Measurements from ENCODE around the gene KRT16.
A peak's percentile ranks its signal among the peaks of the same experiment; 100 is the strongest.
"Not testable (repeated sequence)": the region's sequence is repeated elsewhere in the genome, so short reads cannot be mapped to it uniquely, and the experiment has no call there.

Gene KRT16

DNA sequence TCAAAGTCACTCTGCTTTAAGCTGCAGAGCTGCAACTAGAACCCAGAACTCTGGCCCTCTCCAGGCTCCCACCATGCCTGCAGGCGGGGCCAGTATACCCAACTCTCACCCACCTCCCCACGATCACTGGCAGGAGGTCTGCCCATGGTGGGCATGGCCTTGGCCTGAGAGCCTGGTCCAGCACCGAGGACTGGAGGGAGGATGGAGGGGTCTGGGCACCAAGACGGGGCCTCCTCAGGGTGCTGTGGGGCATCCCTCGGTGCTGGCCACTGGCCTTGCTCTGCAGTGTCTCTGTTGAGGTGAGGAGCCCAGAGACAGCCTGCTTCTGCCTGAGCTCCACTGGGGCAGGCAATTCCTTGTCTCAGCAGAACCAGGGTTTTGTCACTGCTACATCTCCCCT lies 1.5 kb upstream of the KRT16 start:
- TF ChIP-seq, protein P1, sequence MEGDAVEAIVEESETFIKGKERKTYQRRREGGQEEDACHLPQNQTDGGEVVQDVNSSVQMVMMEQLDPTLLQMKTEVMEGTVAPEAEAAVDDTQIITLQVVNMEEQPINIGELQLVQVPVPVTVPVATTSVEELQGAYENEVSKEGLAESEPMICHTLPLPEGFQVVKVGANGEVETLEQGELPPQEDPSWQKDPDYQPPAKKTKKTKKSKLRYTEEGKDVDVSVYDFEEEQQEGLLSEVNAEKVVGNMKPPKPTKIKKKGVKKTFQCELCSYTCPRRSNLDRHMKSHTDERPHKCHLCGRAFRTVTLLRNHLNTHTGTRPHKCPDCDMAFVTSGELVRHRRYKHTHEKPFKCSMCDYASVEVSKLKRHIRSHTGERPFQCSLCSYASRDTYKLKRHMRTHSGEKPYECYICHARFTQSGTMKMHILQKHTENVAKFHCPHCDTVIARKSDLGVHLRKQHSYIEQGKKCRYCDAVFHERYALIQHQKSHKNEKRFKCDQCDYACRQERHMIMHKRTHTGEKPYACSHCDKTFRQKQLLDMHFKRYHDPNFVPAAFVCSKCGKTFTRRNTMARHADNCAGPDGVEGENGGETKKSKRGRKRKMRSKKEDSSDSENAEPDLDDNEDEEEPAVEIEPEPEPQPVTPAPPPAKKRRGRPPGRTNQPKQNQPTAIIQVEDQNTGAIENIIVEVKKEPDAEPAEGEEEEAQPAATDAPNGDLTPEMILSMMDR (IDR thresholded peaks at IDR 0.05; ENCODE audit: low read depth, low read length, missing control alignments), result no peak
- no peak overlapping the region for H3K27ac ChIP-seq
- no peak overlapping the region for H3K4me3 ChIP-seq (ENCODE audit: low read depth, low read length)

DNA sequence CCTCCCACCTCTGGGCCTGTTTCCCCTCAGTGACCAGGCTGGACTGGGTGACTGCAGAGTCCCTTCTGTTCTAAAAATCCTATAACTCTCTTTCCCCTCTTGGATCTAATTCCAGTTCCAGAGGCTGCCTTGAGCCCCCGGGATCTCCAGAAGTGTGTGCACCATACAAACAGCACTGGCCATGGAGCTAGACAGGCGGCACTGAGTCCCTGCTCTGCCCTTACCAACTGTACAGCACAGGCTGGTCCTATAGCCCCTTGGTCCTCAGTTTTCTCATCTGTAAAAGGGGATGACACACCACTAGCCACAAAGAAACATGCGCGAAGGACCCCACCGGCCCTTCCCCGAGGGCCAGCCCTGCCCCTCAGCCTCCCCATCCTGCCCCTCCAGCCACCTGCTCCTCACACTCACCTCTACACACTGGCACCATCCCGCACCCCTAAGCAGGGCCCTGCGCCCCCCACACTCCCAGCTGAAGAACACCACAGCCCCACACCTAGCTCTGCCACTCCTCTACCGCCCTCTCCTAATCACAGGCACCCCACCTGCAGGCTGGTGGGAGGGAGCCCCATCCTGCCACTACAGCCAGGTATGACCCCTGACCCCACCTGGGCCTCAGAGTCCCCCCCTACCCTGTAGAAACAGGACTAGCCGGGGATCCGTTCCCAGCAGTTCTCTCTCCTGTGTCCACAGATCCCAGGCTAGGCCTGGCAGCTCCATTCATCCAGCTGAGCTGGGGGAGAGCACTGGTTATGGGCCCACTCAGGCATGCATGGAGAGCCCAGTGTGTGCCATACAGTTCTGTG lies 913 bp upstream of the KRT16 start:
- no peak overlapping the region for H3K27ac ChIP-seq
- TF ChIP-seq, protein P1 (IDR thresholded peaks at IDR 0.05; ENCODE audit: low read depth, low read length, missing control alignments), result no peak
- in situ Hi-C loops (cut with HindIII; ENCODE audit: low pct_ligation_motif_present, low sequenced_read_pairs), result no loop called here
- no peaks in the 10 kb centered on the region for H3K27me3 ChIP-seq (replicated peaks)
- DNase-seq, result no peak
- no peaks in the 10 kb centered on the region for H3K36me3 ChIP-seq (replicated peaks)
- no peak overlapping the region for H3K4me3 ChIP-seq (ENCODE audit: low read depth, low read length)

More for the DNA sequence above, 1.5 kb upstream of the KRT16 start:
- no peaks in the 10 kb centered on the region for H3K36me3 ChIP-seq (replicated peaks)
- in situ Hi-C loops (cut with HindIII; ENCODE audit: low pct_ligation_motif_present, low sequenced_read_pairs), result no loop called here
- H3K27me3 ChIP-seq (replicated peaks), result no peaks in the 10 kb centered on the region
- no peak for DNase-seq

DNA sequence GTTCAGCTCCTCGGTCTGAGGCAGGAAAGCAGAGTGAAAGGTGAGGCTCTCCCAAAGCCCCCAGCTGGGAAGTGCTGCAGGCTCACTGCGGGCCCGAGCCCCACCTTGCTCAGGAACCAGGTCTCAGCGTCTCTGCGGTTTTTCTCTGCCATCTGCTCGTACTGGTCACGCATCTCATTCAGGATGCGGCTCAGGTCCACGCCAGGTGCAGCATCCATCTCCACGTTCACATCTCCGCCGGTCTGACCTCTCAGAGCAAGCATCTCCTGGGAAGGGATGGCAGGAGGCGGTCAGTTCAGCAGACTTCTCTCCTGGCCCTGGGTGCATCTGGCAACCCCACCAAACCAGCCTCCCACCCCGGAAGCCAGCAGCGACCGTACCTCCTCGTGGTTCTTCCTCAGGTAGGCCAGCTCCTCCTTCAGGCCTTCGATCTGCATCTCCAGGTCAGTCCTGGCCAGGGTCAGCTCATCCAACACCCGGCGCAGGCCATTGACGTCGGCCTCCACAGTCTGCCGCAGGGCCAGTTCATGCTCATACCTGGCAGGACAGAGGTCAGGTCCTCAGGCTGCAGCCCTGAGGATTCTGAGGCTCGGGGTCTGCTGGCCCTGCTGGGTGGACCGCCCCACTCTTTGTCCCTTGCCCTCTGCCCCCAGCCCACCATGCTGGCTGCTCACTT lies 1.5 kb downstream of the KRT16 start:
- no peaks in the 10 kb centered on the region for H3K27me3 ChIP-seq (replicated peaks)
- H3K4me3 ChIP-seq (ENCODE audit: low read depth, low read length), result no peak overlapping the region
- DNase-seq, result no peak
- TF ChIP-seq, protein P1 (IDR thresholded peaks at IDR 0.05; ENCODE audit: low read depth, low read length, missing control alignments), result no peak
- H3K27ac ChIP-seq, result no peak overlapping the region
- in situ Hi-C loops (cut with HindIII; ENCODE audit: low pct_ligation_motif_present, low sequenced_read_pairs), result no loop called here
- no peaks in the 10 kb centered on the region for H3K36me3 ChIP-seq (replicated peaks)

DNA sequence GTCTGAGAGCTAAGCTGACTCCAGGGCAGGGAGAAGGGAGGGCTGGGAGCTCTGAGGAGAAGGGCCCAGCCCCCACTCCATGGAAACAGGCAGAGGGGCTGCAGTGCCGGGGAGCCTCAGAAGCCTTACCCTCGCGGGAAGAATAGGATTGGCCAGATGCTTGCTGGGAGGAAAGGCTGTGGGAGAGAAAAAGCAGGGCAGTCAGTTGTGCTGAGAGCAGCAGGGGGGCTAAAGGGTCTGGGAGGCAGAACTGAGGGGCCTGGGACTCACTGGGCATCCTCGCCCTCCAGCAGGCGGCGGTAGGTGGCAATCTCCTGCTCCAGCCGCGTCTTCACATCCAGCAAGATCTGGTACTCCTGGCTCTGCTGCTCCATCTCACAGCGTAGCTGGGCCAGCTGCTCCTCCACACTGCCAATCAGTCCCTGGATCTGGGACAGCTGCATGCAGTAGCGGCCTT lies 2.5 kb downstream of the KRT16 start:
- in situ Hi-C loops (cut with HindIII; ENCODE audit: low pct_ligation_motif_present, low sequenced_read_pairs); H3K36me3 ChIP-seq (replicated peaks); H3K4me3 ChIP-seq (ENCODE audit: low read depth, low read length); H3K27ac ChIP-seq; DNase-seq; H3K27me3 ChIP-seq (replicated peaks): not testable (repeated sequence)
- TF ChIP-seq, protein P1 (IDR thresholded peaks at IDR 0.05; ENCODE audit: low read depth, low read length, missing control alignments), result peak; percentile 52

DNA sequence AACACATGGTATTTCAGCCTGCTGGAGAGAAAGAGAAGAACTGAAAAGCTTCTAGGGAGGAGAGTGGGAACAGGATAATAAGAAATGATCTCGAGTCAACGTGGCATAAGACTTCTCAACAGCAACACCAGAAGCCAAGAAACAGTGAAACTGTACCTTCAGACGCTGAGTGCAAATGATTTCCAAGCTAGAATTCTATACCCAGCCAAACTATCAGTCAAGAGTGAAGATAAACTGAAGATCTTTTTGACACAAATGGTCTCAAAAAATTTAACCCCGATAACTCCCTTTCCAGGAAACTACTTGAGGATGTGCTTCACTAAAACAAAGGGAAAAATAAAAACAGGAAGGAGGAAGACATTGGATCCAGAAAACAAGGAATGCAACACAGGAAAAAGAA lies 5.6 kb downstream of the KRT16 start:
- H3K27ac ChIP-seq; H3K36me3 ChIP-seq (replicated peaks); H3K27me3 ChIP-seq (replicated peaks); H3K4me3 ChIP-seq (ENCODE audit: low read depth, low read length); DNase-seq; in situ Hi-C loops (cut with HindIII; ENCODE audit: low pct_ligation_motif_present, low sequenced_read_pairs): not testable (repeated sequence)

DNA sequence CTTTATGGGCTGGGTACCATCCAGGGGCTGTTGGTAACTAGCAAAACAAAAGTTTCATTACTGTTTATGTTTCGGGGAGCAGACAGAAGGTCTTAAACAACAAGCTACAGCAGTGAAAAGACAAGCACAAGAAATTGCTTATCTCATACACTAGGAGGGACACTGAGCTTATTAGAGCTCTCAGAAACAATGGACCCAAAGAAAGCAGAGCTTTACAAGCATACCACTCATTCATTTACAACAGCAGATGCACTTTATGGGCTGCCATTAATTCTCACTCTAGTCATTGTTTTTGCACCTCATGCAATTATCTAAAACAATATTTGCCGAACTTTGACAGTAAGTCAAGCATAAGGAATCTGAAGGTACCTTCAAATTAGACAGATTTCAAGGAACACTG lies 10.0 kb downstream of the KRT16 start:
- Histone ChIP-seq H3K27me3 (replicated peaks) (no peaks in the 10 kb centered on the region), H3K4me3 (ENCODE audit: low read depth, low read length) (no peak overlapping the region), H3K27ac (no peak overlapping the region), H3K36me3 (replicated peaks) (no peaks in the 10 kb centered on the region)
- in situ Hi-C loops (cut with HindIII; ENCODE audit: low pct_ligation_motif_present, low sequenced_read_pairs), result no loop called here
- DNase-seq, result no peak
- TF ChIP-seq, protein P1 (IDR thresholded peaks at IDR 0.05; ENCODE audit: low read depth, low read length, missing control alignments), result no peak
